Measurements from ENCODE around the gene LRRC73. TPM values are rescaled to one million over a fixed set of nuclear protein-coding genes. Genes with fewer than 3 reads are reported as not detected.
"Not testable (repeated sequence)": the region's sequence is repeated elsewhere in the genome, so short reads cannot be mapped to it uniquely, and the experiment has no call there.

Gene LRRC73
- total RNA-seq, 1 donor from 2014 or later = not detected

- TF ChIP-seq CTCF (conservative IDR thresholded peaks at IDR 0.05; ENCODE audit: low read depth, low read length) = no peak
- DNase-seq (ENCODE audit: low read depth) = no peak
- no peak overlapping the region for H3K4me3 ChIP-seq (ENCODE audit: low read depth, low read length)
Observed at GRCh38 chr6:43469947-43470346, 40.2 kb downstream of the LRRC73 start.

- no peak overlapping the region for H3K4me3 ChIP-seq (ENCODE audit: low read depth, low read length)
- TF ChIP-seq CTCF (conservative IDR thresholded peaks at IDR 0.05; ENCODE audit: low read depth, low read length) = no peak
- DNase-seq (ENCODE audit: low read depth) = no peak
Observed at GRCh38 chr6:43468748-43469681, 41.1 kb downstream of the LRRC73 start.

- no peak for DNase-seq (ENCODE audit: low read depth)
- no peak overlapping the region for H3K4me3 ChIP-seq (ENCODE audit: low read depth, low read length)
- no peak for TF ChIP-seq CTCF (conservative IDR thresholded peaks at IDR 0.05; ENCODE audit: low read depth, low read length)
Observed at GRCh38 chr6:43468240-43468639, 41.9 kb downstream of the LRRC73 start.

- no peak for DNase-seq (ENCODE audit: low read depth)
- TF ChIP-seq CTCF (conservative IDR thresholded peaks at IDR 0.05; ENCODE audit: low read depth, low read length) = no peak
- H3K4me3 ChIP-seq (ENCODE audit: low read depth, low read length) = no peak overlapping the region
Observed at GRCh38 chr6:43467752-43468151, 42.4 kb downstream of the LRRC73 start.

DNA sequence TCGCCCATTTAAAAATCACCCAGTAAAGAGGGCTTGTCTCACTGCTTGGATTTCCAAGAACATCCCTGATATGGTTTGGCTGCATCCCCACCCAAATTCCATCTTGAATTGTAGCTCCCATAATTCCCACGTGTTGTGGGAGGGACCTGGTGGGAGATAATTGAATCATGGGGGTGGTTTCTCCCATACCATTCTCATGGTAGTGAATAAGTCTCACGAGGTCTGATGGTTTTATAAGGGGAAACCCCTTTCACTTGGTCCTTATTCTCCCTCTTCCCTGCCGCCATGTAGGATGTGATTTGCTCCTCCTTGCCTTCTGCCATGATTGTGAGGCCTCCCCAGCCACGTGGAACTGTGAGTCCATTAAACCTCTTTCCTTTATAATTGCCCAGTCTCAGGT lies 42.9 kb downstream of the LRRC73 start:
- DNase-seq (ENCODE audit: low read depth) = not testable (repeated sequence)

GRCh38 chr6:43465948-43466347 lies 44.2 kb downstream of the LRRC73 start:
- no peak for DNase-seq (ENCODE audit: low read depth)
- TF ChIP-seq CTCF (conservative IDR thresholded peaks at IDR 0.05; ENCODE audit: low read depth, low read length) = no peak
- no peak overlapping the region for H3K4me3 ChIP-seq (ENCODE audit: low read depth, low read length)

More for the DNA sequence above, 42.9 kb downstream of the LRRC73 start:
- not testable (repeated sequence) for H3K4me3 ChIP-seq (ENCODE audit: low read depth, low read length)

GRCh38 chr6:43464337-43464736 lies 45.8 kb downstream of the LRRC73 start:
- H3K4me3 ChIP-seq (ENCODE audit: low read depth, low read length) = no peak overlapping the region
- DNase-seq (ENCODE audit: low read depth) = no peak
- TF ChIP-seq CTCF (conservative IDR thresholded peaks at IDR 0.05; ENCODE audit: low read depth, low read length) = no peak
